Activated CD8-positive, alpha-beta memory T cell treated with anti-CD3 and anti-CD28 coated beads, Interleukin-2, amount 50 U/mL, for 24 hours (primary cell): ENCODE data around the gene EBLN1.
"Not testable (repeated sequence)": the region's sequence is repeated elsewhere in the genome, so short reads cannot be mapped to it uniquely, and the experiment has no call there.

Experiments used
- DNase-seq: peaks from one replicate; pipeline ENCODE4 v3.0.0-alpha.2; 2020; ENCODE audit errors: extremely low read depth

The EBLN1 gene

DNA sequence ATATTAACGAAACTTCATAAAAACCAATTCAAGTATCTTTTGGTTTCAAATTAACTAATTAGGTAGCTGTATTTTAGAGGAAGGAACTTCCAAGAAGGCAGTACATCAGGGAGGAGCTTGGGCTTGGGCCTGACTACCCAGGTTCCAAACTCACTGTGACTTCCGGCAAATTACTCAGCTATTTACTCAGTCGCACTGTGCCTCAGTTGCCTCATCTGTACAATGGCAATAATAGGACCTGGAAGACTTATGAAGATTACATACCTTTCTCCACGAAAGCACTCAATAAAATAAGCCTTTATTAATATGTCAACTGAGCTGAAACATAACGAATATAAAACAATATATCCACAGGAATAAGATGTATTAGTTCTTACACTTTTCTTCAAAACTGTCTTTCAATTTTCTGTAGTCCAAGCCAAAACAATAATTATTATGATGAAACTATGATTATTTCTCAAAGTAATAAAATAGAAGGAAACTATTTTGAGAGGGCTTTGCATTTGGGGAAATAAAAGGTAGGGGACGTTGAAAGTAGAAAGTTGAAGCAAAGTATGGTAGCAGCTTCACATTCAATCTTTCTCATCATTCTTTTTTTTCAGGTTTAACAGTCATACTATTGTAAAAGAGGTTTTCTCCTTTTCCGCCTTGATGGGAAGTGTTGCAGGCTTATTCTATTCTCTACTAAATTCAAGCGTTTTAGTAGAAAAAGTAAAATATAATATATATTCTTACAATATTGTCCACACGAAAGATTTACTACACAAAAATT is 10.5 kb upstream of the EBLN1 start:
- DNase-seq = no peak

GRCh38 chr10:22226599-22226998 is 8.8 kb upstream of the EBLN1 start:
- DNase-seq = no peak

DNA sequence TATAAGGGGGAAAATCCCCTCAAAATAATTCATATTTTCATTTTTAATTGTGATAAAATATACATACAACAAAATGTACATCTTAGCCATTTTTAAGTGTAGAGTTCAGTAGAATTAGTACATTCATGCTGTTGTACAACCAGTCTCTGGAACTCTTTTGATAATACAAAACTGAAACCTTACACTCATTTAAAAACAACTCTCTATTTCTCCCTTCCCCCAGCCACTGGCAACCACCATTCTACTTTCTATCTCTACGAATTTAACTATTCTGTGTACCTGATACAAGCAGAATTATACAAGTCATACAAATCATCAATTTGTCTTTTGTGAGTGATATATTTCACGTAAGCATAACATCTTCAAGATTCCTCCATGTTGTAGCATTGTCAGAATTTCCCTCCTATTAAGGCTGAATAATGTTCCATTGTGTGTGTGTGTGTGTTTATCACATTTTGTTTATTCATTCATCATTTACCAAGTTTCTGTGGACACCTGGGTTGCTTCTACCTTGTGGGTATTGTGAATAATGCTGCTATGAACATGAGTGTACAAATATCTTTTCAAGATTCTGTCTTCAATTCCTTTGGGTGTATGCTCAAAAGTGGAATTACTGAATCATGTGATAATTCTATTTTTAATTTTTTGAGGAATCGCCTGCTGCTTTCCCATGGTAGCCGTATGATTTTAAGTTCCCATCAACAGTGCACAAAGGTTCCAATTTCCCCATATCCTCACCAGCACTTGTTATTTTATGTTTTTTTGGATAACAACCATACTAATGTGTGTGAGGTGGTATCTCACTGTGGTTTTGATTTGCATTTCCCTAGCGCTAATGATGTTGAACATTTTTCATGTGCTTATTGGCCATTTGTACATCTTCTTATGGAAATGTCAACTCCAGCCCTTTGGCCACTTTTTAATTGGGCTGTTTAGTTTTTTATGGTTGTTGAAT is 4.7 kb upstream of the EBLN1 start:
- DNase-seq = no peak

- no peak for DNase-seq
Observed at GRCh38 chr10:22219308-22219707, 1.5 kb upstream of the EBLN1 start.

DNA sequence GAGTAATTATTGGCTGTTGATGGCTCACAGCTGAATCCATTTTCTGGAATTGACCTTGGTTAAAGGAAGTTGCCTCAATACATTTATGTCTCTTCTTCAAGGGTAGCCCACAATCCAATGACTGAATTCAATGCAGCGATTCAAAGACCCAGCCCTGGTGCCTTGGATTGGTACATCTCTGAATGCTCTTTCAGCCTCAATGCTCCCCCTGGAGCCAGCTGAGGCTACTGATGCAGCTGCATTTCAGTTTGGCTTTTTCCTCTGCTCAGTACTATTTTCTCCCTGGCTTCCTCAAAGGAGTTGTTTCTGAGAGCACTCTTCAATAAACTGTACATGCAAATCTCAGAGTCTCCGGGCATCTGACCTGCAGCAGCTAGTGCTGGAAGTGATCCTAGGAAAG is 633 bp upstream of the EBLN1 start:
- DNase-seq = no peak

GRCh38 chr10:22217084-22217483 is 731 bp downstream of the EBLN1 start:
- not testable (repeated sequence) for DNase-seq

GRCh38 chr10:22210267-22210666 is 7.5 kb downstream of the EBLN1 start:
- no peak for DNase-seq

DNA sequence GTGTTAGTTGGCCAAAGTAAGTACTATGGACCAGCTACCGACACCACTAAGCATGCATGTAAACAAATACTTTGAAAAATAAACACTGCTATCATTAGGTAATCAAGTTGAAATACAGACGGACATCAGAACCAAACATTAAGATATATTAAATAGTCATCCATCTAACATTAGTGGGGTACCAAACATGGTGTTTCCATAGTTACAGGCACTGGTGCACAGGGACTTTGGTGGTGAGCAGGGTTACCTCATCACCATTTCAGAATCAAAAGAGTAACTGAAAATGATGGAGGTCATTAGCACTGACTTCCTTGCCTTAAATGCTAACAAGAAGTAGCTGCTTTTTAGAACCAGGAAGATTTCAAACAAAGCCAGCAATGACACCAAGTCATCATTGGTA is 23.9 kb downstream of the EBLN1 start:
- no peak for DNase-seq

GRCh38 chr10:22185586-22185985 is 32.2 kb downstream of the EBLN1 start:
- DNase-seq = no peak

DNA sequence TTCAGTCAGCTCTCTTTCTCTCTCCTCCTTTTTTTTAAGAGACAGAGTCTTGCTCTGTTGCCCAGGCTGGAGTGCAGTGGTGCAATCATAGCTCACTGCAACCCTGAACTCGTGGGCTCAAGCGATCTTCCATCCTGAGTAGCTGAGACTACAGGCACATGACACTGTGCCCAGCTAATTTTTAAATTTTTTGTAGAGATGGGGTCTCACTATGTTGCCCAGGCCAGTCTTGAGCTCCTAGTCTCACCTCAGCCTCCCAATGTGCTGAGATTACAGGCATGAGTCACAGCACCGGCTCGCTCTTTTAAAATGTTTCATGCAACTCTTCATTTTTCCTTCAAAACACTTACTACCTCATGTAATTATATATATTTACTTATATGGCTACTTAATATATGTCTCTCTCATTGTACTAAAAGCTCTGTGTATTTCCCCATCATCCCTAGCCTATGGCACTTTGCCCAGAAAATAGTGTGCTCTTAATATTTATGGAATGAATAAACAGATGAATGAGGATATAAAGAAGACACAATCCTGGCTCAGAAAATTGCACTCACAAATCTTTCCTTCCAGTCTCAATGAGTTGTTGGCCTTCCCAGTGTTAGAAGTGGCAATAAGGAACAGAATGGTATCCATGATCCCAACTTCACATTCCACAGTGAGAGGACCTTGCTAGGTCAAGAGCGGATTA is 33.9 kb downstream of the EBLN1 start:
- DNase-seq = no peak

DNA sequence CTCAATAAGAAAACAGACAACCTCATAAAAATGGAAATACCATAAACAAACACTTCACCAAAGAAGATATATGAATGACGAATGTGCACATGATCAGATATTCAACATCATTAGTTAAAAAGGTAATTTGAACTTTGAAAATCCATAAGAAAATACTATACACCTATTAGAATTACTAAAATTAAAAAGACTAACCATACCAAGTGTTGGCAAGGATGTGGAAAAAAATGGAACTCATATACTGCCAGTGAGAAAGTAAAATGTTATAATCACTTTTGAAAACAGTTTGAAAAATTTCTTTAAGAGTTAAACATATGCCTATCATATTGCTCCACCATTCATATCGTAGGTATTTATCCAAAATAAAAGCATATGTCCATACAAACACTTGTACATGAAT is 37.1 kb downstream of the EBLN1 start:
- no peak for DNase-seq

- DNase-seq = no peak
Observed at GRCh38 chr10:22174442-22174841, 43.4 kb downstream of the EBLN1 start.

- no peak for DNase-seq
Observed at GRCh38 chr10:22171131-22171530, 46.7 kb downstream of the EBLN1 start.

DNA sequence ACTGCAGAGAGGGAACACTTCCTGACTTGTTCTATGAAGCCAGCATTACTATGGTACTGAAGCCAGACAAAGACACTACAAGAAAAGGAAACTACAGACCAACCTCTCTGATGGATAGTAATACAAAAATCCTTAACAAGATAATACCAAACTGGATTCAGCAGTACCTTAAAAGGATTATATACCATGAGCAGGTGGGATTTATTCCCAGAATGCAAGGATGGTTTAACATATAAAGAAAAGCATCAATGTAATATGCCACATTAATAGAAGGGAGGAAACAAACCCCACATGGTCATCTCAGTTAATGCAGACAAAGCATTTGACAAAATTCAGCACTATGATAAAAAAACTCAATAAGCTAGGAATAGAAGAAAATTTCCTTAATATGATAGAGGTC is 47.2 kb downstream of the EBLN1 start:
- no peak for DNase-seq

DNA sequence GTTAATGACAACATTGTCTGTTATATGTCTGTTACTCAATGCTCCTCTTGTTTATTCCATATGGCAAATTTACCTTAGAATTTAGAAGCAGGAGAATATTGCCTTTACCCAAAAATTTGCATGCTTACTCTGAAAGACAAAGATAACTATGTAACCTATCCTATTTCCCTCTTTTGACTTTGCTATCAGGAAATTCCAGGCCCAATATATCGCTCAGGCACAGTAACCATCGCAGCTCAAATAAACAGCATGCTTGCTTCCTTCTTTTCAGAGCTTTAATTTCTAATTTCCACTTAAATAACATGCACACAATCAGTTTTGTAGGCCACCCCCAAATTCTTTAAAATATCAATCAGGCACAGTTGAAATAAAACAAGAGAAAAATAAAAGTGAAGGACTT is 57.8 kb downstream of the EBLN1 start:
- DNase-seq = no peak

GRCh38 chr10:22159180-22159579 is 58.6 kb downstream of the EBLN1 start:
- DNase-seq = no peak
